ENCODE measurements around the gene NCAPG2. TPM values are rescaled to one million over a fixed set of nuclear protein-coding genes. Genes with fewer than 3 reads are reported as not detected.
"Not testable (repeated sequence)": the region's sequence is repeated elsewhere in the genome, so short reads cannot be mapped to it uniquely, and the experiment has no call there.

The NCAPG2 gene
- total RNA-seq, 1 experiment from 2014 or later: 99.2 TPM

DNA sequence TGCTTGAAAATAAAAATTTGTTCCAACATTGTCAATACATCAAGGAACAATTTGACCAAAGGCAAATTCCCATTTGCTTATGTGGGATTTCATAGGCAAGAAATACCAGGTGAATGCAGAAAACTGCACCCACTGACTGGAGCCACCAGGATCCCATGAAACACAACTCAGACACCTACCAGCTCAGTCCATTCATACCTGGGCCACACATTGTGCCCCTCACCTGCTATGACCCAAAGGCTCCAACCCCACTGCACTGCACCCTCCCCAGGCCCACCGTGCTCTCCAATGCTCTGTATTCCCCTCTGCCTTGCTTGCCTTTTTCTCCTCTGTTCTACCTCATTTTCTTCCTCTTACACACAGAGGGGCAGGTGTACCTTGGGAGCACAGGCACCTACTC, 5.3 kb downstream of the NCAPG2 start:
- Mint-ChIP-seq H3K36me3 (peaks cover 60% of the 10 kb centered on the region), H3K27me3 (ENCODE audit: low read depth) (no peaks in the 10 kb centered on the region; the same call in 1 of the 2 replicates), H3K27ac (no peak overlapping the region), H3K9me3 (no peaks in the 10 kb centered on the region), H3K4me1 (peaks cover 38% of the 10 kb centered on the region), H3K4me3 (no peak overlapping the region)
- ChIA-PET CTCF (no interaction called here), POLR2A (no interaction called here)
- ATAC-seq: no peak
- TF ChIP-seq ZBTB21 (CRISPR knock-in tag; IDR thresholded peaks at IDR 0.05; ENCODE audit: borderline replicate concordance): no peak
- TF ChIP-seq CBFB (CRISPR knock-in tag; IDR thresholded peaks at IDR 0.05; ENCODE audit: low read depth): no peak
- TF ChIP-seq, protein P1, sequence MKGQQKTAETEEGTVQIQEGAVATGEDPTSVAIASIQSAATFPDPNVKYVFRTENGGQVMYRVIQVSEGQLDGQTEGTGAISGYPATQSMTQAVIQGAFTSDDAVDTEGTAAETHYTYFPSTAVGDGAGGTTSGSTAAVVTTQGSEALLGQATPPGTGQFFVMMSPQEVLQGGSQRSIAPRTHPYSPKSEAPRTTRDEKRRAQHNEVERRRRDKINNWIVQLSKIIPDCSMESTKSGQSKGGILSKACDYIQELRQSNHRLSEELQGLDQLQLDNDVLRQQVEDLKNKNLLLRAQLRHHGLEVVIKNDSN (CRISPR knock-in tag; IDR thresholded peaks at IDR 0.05): no peak
- no peak for DNase-seq (ENCODE audit: low spot score)

DNA sequence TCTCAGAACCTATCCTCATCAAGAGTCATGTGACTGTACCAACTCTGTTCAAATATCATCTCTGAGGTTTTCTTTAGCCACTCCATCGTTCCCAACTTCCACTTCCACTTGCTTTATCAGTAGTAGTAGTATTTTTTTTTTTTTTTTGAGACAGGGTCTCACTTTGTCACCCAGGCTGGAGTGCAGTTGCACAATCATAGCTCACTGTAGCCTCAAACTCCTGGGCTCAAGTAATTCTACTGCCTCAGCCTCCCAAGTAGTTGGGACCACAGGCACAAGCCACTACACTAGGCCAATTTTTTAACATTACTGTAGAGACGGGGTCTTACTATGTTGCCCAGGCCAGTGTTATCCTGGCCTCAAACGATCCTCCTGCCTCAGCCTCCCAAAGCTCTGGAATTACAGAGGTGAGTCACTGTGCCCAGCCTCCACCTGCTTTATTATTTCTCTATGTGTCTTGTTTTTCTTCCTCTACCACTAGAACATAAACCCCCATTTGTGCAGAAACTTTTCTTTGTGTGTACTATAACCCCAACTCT, 5.9 kb downstream of the NCAPG2 start:
- TF ChIP-seq ZNF317 (CRISPR knock-in tag; IDR thresholded peaks at IDR 0.05; ENCODE audit: borderline replicate concordance, low read depth) (peak; percentile 58; the same call in 1 of the 2 replicates), ZNF121 (CRISPR knock-in tag; IDR thresholded peaks at IDR 0.05) (peak; percentile 86), ZNF219 (CRISPR knock-in tag; IDR thresholded peaks at IDR 0.05; ENCODE audit: borderline replicate concordance) (no peak), GTF2I (CRISPR knock-in tag; conservative IDR thresholded peaks at IDR 0.05) (no peak)
- DNase-seq (ENCODE audit: low spot score) (no peak), ATAC-seq (no peak)
- Mint-ChIP-seq H3K4me3 (no peak overlapping the region), H3K27ac (no peak overlapping the region), H3K9me3 (no peaks in the 10 kb centered on the region), H3K36me3 (peaks cover 62% of the 10 kb centered on the region), H3K4me1 (peaks cover 38% of the 10 kb centered on the region), H3K27me3 (ENCODE audit: low read depth) (no peaks in the 10 kb centered on the region; the same call in 1 of the 2 replicates)
- POLR2A ChIA-PET: no interaction called here
- CTCF ChIA-PET: no interaction called here

DNA sequence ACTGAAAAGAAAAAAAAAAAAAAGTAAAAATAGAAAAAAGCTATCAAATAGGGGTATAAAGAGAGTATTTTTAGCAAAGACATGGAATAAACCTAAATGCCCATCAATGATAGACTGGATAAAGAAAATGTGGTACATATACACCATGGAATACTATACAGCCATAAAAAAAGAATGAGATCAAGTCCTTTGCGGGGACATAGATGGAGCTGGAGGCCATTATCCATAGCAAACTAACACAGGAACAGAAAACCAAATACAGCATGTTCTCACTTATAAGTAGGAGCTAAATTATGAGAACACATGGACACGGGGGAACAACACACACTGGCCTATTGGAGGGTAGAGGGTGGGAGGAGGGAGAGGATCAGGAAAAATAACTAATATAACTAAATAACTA, 7.0 kb downstream of the NCAPG2 start:
- DNase-seq (ENCODE audit: low spot score); CTCF ChIA-PET; H3K9me3 Mint-ChIP-seq; H3K4me3 Mint-ChIP-seq; ATAC-seq; H3K27ac Mint-ChIP-seq; H3K27me3 Mint-ChIP-seq (ENCODE audit: low read depth); POLR2A ChIA-PET: not testable (repeated sequence)
- Mint-ChIP-seq H3K4me1 (peaks cover 26% of the 10 kb centered on the region), H3K36me3 (peaks cover 71% of the 10 kb centered on the region)

DNA sequence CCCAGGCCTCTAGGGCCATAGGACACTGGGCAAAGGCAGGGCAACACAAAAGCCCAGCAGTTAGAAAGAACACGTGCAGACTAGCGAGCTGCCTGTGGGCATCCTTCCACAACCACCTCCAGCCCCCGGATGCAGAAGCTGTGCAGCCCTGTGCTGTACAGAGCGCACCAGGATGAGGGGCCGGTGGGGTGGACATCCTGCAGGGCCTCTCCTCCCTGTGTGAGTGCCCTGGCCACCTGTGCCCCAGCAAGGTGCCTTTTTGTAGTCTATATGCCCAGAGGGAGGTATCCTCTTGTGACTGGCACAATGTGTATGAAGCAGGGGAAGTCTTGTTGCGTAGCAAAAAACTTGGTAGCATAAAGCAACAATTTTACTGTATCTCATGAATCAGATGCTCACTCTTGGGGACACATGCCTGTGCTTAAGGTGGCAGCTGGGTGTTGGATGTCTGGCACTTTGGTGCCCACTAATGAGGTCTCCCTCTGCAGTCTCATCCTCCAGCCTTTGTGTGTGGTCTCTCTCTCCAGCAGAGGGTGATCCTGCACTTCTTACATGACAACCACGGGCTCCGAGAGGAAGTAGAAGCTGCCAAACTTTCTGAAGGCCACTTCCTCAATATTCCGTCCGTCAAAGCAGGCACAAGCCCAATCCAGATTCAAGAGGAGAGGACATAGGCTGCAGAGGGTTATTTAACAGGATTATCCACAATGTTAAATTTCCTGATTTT, 8.7 kb downstream of the NCAPG2 start:
- Mint-ChIP-seq H3K9me3 (no peaks in the 10 kb centered on the region), H3K4me1 (peaks cover 9% of the 10 kb centered on the region), H3K4me3 (no peak overlapping the region), H3K27me3 (ENCODE audit: low read depth) (no peaks in the 10 kb centered on the region; the same call in 1 of the 2 replicates), H3K36me3 (peaks cover 75% of the 10 kb centered on the region), H3K27ac (no peak overlapping the region)
- POLR2A ChIA-PET: no interaction called here
- CTCF ChIA-PET: interaction anchor here (0.6 to 1.5 kb wide), 7 partner anchors 9 to 281 kb away, joined by 3 to 9 read pairs (median 5); partner anchors contain the start of gene NCAPG2
- DNase-seq (ENCODE audit: low spot score): no peak
- ATAC-seq: peak; percentile 76
- no peak for TF ChIP-seq NFE2L1 (CRISPR knock-in tag; IDR thresholded peaks at IDR 0.05)
- TF ChIP-seq, protein P2, sequence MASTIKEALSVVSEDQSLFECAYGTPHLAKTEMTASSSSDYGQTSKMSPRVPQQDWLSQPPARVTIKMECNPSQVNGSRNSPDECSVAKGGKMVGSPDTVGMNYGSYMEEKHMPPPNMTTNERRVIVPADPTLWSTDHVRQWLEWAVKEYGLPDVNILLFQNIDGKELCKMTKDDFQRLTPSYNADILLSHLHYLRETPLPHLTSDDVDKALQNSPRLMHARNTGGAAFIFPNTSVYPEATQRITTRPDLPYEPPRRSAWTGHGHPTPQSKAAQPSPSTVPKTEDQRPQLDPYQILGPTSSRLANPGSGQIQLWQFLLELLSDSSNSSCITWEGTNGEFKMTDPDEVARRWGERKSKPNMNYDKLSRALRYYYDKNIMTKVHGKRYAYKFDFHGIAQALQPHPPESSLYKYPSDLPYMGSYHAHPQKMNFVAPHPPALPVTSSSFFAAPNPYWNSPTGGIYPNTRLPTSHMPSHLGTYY (CRISPR knock-in tag; IDR thresholded peaks at IDR 0.05): no peak
- no peak for TF ChIP-seq FOXJ3 (CRISPR knock-in tag; IDR thresholded peaks at IDR 0.05; ENCODE audit: borderline replicate concordance)
- no peak for TF ChIP-seq ZNF671 (CRISPR knock-in tag; IDR thresholded peaks at IDR 0.05)
- TF ChIP-seq ZNF121 (CRISPR knock-in tag; IDR thresholded peaks at IDR 0.05): no peak
- TF ChIP-seq, protein P3, sequence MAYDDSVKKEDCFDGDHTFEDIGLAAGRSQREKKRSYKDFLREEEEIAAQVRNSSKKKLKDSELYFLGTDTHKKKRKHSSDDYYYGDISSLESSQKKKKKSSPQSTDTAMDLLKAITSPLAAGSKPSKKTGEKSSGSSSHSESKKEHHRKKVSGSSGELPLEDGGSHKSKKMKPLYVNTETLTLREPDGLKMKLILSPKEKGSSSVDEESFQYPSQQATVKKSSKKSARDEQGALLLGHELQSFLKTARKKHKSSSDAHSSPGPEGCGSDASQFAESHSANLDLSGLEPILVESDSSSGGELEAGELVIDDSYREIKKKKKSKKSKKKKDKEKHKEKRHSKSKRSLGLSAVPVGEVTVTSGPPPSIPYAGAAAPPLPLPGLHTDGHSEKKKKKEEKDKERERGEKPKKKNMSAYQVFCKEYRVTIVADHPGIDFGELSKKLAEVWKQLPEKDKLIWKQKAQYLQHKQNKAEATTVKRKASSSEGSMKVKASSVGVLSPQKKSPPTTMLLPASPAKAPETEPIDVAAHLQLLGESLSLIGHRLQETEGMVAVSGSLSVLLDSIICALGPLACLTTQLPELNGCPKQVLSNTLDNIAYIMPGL (CRISPR knock-in tag; IDR thresholded peaks at IDR 0.05): no peak
- TF ChIP-seq NFATC4 (CRISPR knock-in tag; IDR thresholded peaks at IDR 0.05): no peak
- TF ChIP-seq, protein P4, sequence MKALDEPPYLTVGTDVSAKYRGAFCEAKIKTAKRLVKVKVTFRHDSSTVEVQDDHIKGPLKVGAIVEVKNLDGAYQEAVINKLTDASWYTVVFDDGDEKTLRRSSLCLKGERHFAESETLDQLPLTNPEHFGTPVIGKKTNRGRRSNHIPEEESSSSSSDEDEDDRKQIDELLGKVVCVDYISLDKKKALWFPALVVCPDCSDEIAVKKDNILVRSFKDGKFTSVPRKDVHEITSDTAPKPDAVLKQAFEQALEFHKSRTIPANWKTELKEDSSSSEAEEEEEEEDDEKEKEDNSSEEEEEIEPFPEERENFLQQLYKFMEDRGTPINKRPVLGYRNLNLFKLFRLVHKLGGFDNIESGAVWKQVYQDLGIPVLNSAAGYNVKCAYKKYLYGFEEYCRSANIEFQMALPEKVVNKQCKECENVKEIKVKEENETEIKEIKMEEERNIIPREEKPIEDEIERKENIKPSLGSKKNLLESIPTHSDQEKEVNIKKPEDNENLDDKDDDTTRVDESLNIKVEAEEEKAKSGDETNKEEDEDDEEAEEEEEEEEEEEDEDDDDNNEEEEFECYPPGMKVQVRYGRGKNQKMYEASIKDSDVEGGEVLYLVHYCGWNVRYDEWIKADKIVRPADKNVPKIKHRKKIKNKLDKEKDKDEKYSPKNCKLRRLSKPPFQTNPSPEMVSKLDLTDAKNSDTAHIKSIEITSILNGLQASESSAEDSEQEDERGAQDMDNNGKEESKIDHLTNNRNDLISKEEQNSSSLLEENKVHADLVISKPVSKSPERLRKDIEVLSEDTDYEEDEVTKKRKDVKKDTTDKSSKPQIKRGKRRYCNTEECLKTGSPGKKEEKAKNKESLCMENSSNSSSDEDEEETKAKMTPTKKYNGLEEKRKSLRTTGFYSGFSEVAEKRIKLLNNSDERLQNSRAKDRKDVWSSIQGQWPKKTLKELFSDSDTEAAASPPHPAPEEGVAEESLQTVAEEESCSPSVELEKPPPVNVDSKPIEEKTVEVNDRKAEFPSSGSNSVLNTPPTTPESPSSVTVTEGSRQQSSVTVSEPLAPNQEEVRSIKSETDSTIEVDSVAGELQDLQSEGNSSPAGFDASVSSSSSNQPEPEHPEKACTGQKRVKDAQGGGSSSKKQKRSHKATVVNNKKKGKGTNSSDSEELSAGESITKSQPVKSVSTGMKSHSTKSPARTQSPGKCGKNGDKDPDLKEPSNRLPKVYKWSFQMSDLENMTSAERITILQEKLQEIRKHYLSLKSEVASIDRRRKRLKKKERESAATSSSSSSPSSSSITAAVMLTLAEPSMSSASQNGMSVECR (CRISPR knock-in tag; IDR thresholded peaks at IDR 0.05; ENCODE audit: borderline replicate concordance): no peak
- TF ChIP-seq IRF2 (CRISPR knock-in tag; IDR thresholded peaks at IDR 0.05; ENCODE audit: borderline replicate concordance, low read depth): no peak
- no peak for TF ChIP-seq CBFB (CRISPR knock-in tag; IDR thresholded peaks at IDR 0.05; ENCODE audit: low read depth)
- TF ChIP-seq PRRX2 (CRISPR knock-in tag; IDR thresholded peaks at IDR 0.05): no peak
- TF ChIP-seq CREM (CRISPR knock-in tag; IDR thresholded peaks at IDR 0.05): no peak
- no peak for TF ChIP-seq ATF1 (CRISPR knock-in tag; IDR thresholded peaks at IDR 0.05)
- no peak for TF ChIP-seq ZNF138 (CRISPR knock-in tag; conservative IDR thresholded peaks at IDR 0.05)
- TF ChIP-seq GTF2I (CRISPR knock-in tag; conservative IDR thresholded peaks at IDR 0.05): no peak
- no peak for TF ChIP-seq RELA (CRISPR knock-in tag; IDR thresholded peaks at IDR 0.05; ENCODE audit: borderline replicate concordance)

All from WTC11 (cell line).